MM.1S (cell line): ENCODE measurements around the gene UBD.

Source experiments
- DNase-seq: peaks from one replicate; pipeline ENCODE4 v3.0.0-alpha.2; 2015
- H2AFZ ChIP-seq: fragments of 300-600 bp; sonication (generic); 2 replicates; pipeline ENCODE4 v1.6.0; 2016; ENCODE audit warnings: antibody characterized with exemption, low read length
- H3F3A ChIP-seq: fragments of 300-600 bp; sonication (generic); 2 replicates; pipeline ENCODE4 v1.6.1; 2016; ENCODE audit warnings: mild to moderate bottlenecking, antibody characterized with exemption, low read length, moderate library complexity, mixed read lengths; ENCODE audit not compliant: insufficient read depth
- H3K27ac ChIP-seq: fragments of 300-600 bp; sonication (generic); 2 replicates; pipeline ENCODE4 v1.5.1; 2016; ENCODE audit warnings: mild to moderate bottlenecking, low read length
- H3K27me3 ChIP-seq: fragments of 300-600 bp; sonication (generic); replicated peaks from 2 replicates; pipeline ENCODE4 v1.6.0; 2016; ENCODE audit warnings: low read length; ENCODE audit not compliant: insufficient read depth
- H3K36me3 ChIP-seq: fragments of 300-600 bp; sonication (generic); replicated peaks from 2 replicates; pipeline ENCODE4 v1.6.1; 2016; ENCODE audit warnings: mild to moderate bottlenecking, low read length, mixed read lengths; ENCODE audit not compliant: insufficient read depth
- H3K4me1 ChIP-seq: fragments of 300-600 bp; sonication (generic); 2 replicates; pipeline ENCODE4 v1.6.1; 2016; ENCODE audit warnings: low read length, mixed read lengths
- H3K4me2 ChIP-seq: fragments of 300-600 bp; sonication (generic); 2 replicates; pipeline ENCODE4 v1.6.0; 2016; ENCODE audit warnings: low read depth, low read length
- H3K4me3 ChIP-seq: fragments of 300-600 bp; sonication (generic); 2 replicates; pipeline ENCODE4 v1.5.1; 2016; ENCODE audit warnings: low read length, mixed read lengths
- H3K79me2 ChIP-seq: fragments of 300-600 bp; sonication (generic); 2 replicates; pipeline ENCODE4 v1.6.1; 2016; ENCODE audit warnings: mixed run types, low read length, mixed read lengths
- H3K9ac ChIP-seq: fragments of 300-600 bp; sonication (generic); 2 replicates; pipeline ENCODE4 v1.6.1; 2016; ENCODE audit warnings: low read length, mixed read lengths
- H3K9me2 ChIP-seq: fragments of 300-600 bp; sonication (generic); replicated peaks from 2 replicates; pipeline ENCODE4 v1.6.1; 2016; ENCODE audit warnings: mild to moderate bottlenecking, low read length, mixed read lengths; ENCODE audit not compliant: insufficient read depth
- H3K9me3 ChIP-seq: fragments of 300-600 bp; sonication (generic); replicated peaks from 2 replicates; pipeline ENCODE4 v1.6.1; 2016; ENCODE audit warnings: mild to moderate bottlenecking, low read length, mixed read lengths; ENCODE audit not compliant: insufficient read depth
- H4K20me1 ChIP-seq: fragments of 300-600 bp; sonication (generic); 2 replicates; pipeline ENCODE4 v1.6.1; 2016; ENCODE audit warnings: mild to moderate bottlenecking, low read length, moderate library complexity, mixed read lengths; ENCODE audit not compliant: insufficient read depth
- CTCF ChIP-seq: fragments of 300-600 bp; sonication (generic); IDR thresholded peaks from 2 replicates; pipeline ENCODE4 v1.5.1; 2016; ENCODE audit warnings: antibody characterized with exemption, low read length, mixed read lengths
- EZH2 ChIP-seq: fragments of 300-600 bp; sonication (generic); optimal IDR thresholded peaks from 2 replicates; pipeline ENCODE3; 2017; ENCODE audit warnings: low read depth, mild to moderate bottlenecking, antibody characterized with exemption, low read length, mixed read lengths
- EZH2phosphoT487 ChIP-seq: fragments of 300-600 bp; sonication (generic); IDR thresholded peaks from 2 replicates; pipeline ENCODE4 v1.6.1; 2018; ENCODE audit warnings: antibody characterized with exemption, low read length

The UBD gene

DNA sequence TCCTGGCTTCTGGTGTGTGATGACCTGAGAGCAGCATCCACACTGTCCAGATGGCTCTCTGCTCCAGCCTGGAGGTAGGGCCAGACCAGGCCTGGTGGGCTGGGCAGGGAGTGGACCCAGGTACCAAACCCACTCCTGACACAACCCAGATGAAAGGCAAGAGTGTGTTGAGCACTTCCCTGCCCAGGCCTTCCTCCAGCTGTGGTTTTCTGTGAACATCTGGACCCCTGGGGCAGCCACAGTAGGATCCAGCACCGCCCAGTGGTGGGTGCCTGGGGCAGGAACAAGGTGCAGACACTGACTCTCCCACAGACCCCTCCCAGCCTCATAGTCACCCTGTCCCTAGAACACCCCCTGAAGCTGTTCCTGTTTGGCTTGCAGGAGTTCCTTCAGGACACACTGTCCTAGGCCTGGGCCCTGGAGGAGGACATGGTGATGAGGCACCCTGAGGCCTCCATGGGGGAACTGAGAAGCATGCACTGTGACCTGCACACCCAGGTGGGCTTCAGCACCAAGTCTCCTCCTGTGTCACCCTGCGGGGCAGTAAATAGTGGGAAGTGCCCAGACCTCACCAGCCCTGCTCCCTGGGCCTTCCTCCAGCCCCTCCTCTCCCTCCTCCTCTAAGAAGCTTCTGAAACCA lies 28.7 kb downstream of the UBD start:
- Histone ChIP-seq H3K79me2 (no peaks in the 10 kb centered on the region), H2AFZ (no peak overlapping the region), H4K20me1 (no peaks in the 10 kb centered on the region), H3K4me3 (no peak overlapping the region), H3K27me3 (no peaks in the 10 kb centered on the region), H3F3A (no peaks in the 10 kb centered on the region), H3K4me1 (no peaks in the 10 kb centered on the region), H3K9ac (no peak overlapping the region), H3K36me3 (no peaks in the 10 kb centered on the region), H3K4me2 (no peak overlapping the region), H3K9me3 (no peaks in the 10 kb centered on the region), H3K27ac (no peak overlapping the region), H3K9me2 (no peaks in the 10 kb centered on the region)
- no peak for TF ChIP-seq EZH2
- no peak for TF ChIP-seq EZH2phosphoT487
- TF ChIP-seq CTCF = no peak
- DNase-seq = no peak

DNA sequence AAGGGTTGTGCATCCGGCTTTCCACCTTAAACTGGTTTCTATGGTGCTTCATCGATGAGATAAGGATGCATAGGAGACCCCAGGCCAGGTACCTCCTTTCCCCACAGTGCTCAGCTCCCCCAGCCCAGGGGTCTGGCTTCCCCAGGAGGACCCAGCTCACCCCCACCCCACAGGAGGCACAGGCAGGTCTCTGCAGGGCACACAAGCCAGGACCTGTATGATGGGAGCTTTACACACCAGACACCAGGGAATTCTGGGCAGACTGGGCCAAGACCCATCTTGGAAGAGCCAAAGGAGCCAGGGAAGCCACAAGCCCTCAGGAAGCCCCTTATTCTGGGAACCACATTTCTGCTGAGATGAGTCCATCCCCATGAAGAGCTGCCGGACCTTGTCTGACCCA lies 29.6 kb downstream of the UBD start:
- H3K4me3 ChIP-seq = no peak overlapping the region
- TF ChIP-seq CTCF (no peak), EZH2 (no peak), EZH2phosphoT487 (no peak)
- H3K4me1 ChIP-seq = no peaks in the 10 kb centered on the region
- no peak overlapping the region for H3K9ac ChIP-seq
- no peak overlapping the region for H3K27ac ChIP-seq
- no peak overlapping the region for H3K4me2 ChIP-seq
- H3K27me3 ChIP-seq = no peaks in the 10 kb centered on the region
- no peaks in the 10 kb centered on the region for H3F3A ChIP-seq
- no peaks in the 10 kb centered on the region for H3K9me2 ChIP-seq
- no peak overlapping the region for H2AFZ ChIP-seq
- H3K36me3 ChIP-seq = no peaks in the 10 kb centered on the region
- DNase-seq = no peak
- H4K20me1 ChIP-seq = no peaks in the 10 kb centered on the region
- no peaks in the 10 kb centered on the region for H3K9me3 ChIP-seq
- no peaks in the 10 kb centered on the region for H3K79me2 ChIP-seq

DNA sequence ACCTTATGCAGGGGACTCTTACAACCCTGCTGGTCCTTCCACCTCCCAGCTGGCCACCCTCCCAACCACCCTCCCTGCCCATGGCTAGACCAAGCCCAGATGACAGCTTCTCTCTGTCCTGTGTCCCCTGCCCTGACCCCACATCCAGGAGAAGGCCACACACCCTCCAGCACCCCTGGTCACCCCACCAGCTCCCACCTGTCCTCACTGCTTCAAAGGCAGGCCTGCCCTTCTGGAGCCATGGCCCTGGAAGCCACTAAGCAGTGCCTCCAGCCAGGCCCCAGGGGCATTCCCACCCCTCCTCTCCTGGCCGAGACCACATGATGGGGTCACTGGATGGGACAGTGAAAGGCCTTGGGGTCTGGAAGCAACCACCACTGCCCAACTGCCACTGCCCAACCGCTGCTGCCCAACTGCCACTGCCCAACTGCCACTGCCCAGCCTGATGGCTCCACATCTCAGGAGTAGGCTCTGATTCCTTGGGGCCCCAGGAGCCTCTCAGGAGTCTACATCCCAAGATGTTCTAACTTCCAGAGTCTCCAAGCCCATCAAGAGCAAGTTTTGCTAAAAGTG lies 30.5 kb downstream of the UBD start:
- H3K4me3 ChIP-seq = no peak overlapping the region
- no peaks in the 10 kb centered on the region for H3K9me3 ChIP-seq
- no peak overlapping the region for H3K9ac ChIP-seq
- no peaks in the 10 kb centered on the region for H3K27me3 ChIP-seq
- H3K36me3 ChIP-seq = no peaks in the 10 kb centered on the region
- no peaks in the 10 kb centered on the region for H4K20me1 ChIP-seq
- no peak overlapping the region for H3K27ac ChIP-seq
- H3K79me2 ChIP-seq = no peaks in the 10 kb centered on the region
- H3K9me2 ChIP-seq = no peaks in the 10 kb centered on the region
- TF ChIP-seq CTCF (no peak), EZH2 (no peak), EZH2phosphoT487 (no peak)
- H3K4me2 ChIP-seq = no peak overlapping the region
- no peaks in the 10 kb centered on the region for H3K4me1 ChIP-seq
- no peak overlapping the region for H2AFZ ChIP-seq
- H3F3A ChIP-seq = no peaks in the 10 kb centered on the region
- no peak for DNase-seq
